Spleen (tissue), 11 donors: ENCODE measurements around the gene PTTG1IP. TPM values are rescaled to one million over a fixed set of nuclear protein-coding genes. Genes with fewer than 3 reads are reported as not detected.
A peak's percentile ranks its signal among the peaks of the same experiment; 100 is the strongest.

ENCODE experiments used
- DNase-seq: peaks from one replicate; pipeline ENCODE4 v3.0.0-alpha.2; 2020
- H3K27ac ChIP-seq, 8 donors: fragments of 200-600 bp; sonication (generic) in 7 of 8; 1 replicate in 4 of 8; 2 replicates in 4 of 8; pipeline versions ENCODE4 v1.5.0 to v1.8.0; 2016 to 2021; ENCODE audit warnings: inconsistent platforms in 4 of 8, mild to moderate bottlenecking in 4 of 8, moderate library complexity in 1 of 8
- H3K27me3 ChIP-seq, 7 donors: fragments of 200-600 bp; sonication (generic) in 6 of 7; replicated peaks in 1 of 7; 1 replicate in 4 of 7; 2 replicates in 3 of 7; pipeline versions ENCODE4 v1.5.0 to v1.8.0; 2016 to 2021; ENCODE audit warnings: inconsistent platforms in 3 of 7, mild to moderate bottlenecking in 1 of 7
- H3K36me3 ChIP-seq, 6 donors: fragments of 200-600 bp; sonication (generic) in 5 of 6; 1 replicate in 4 of 6; 2 replicates in 2 of 6; pipeline versions ENCODE4 v1.5.0 to v1.8.0; 2016 to 2021; ENCODE audit warnings: inconsistent platforms in 2 of 6
- H3K4me1 ChIP-seq, 6 donors: fragments of 200-600 bp; sonication (generic) in 5 of 6; 1 replicate in 3 of 6; 2 replicates in 3 of 6; pipeline versions ENCODE4 v1.5.0 to v1.8.0; 2016 to 2021; ENCODE audit warnings: inconsistent platforms in 3 of 6
- H3K4me3 ChIP-seq, 8 donors: fragments of 200-600 bp; sonication (generic) in 7 of 8; 1 replicate in 4 of 8; 2 replicates in 4 of 8; pipeline versions ENCODE4 v1.5.0 to v1.8.0; 2016 to 2021; ENCODE audit warnings: inconsistent platforms in 4 of 8, mild to moderate bottlenecking in 4 of 8, moderate library complexity in 2 of 8
- H3K9me3 ChIP-seq, 8 donors: fragments of 200-600 bp; sonication (generic) in 7 of 8; 1 replicate in 4 of 8; 2 replicates in 4 of 8; pipeline versions ENCODE4 v1.5.0 to v1.8.0; 2016 to 2021; ENCODE audit warnings: inconsistent platforms in 4 of 8
- CTCF ChIP-seq, 11 experiments: fragments of 200-600 bp in 7 of 11; fragments of 450-650 bp in 4 of 11; sonication (generic) in 4 of 11; IDR thresholded peaks in 8 of 11; conservative IDR thresholded peaks in 3 of 11; 1 replicate in 7 of 11; 2 replicates in 4 of 11; pipeline versions ENCODE4 v1.4.0 to v1.8.0; 2016 to 2021; ENCODE audit warnings: antibody characterized with exemption in 11 of 11, inconsistent platforms in 4 of 11, mild to moderate bottlenecking in 1 of 11
- POLR2A ChIP-seq, 3 donors: fragments of 450-650 bp; IDR thresholded peaks; one replicate each; pipeline ENCODE4 v1.5.1; 2017; ENCODE audit warnings: antibody characterized with exemption in 3 of 3, mild to moderate bottlenecking in 1 of 3
- POLR2AphosphoS5 ChIP-seq, 3 donors: sonication (generic); formaldehyde crosslinking; IDR thresholded peaks; one replicate each; pipeline ENCODE4 v1.5.1; 2017; ENCODE audit warnings: antibody characterized with exemption in 3 of 3
- WGBS, 5 donors: extraction: QIAGEN DNeasy Blood & Tissue Kit in 3 of 5; methylation state at CpG; one replicate each; pipeline versions ENCODE4 v1.1.5 to v1.1.7; 2013 to 2018; 5-methylcytosine and 5-hydroxymethylcytosine counted together
- intact Hi-C: fragments of 100-400 bp; cut with DNase I; formaldehyde crosslinking; loops from one replicate; pipeline ENCODE4 v1.15.0; 2023; ENCODE audit warnings: low total_unique reads
- polyA plus RNA-seq, 3 donors: library from polyadenylated mRNA; stranded (reverse); fragments of 200-250 nt; gene quantifications; one replicate each; pipeline ENCODE4 v1.2.1, GENCODE V29; 2013
- total RNA-seq, 7 donors: library from RNA; depleted of rRNA in 3 of 7; stranded (reverse); fragments of >200 nt in 3 of 7; fragmentation: NEBNext Ultra II Directional in 4 of 7; extraction: Animal tissue kit (Norgen Biotek cat#: 25700) in 4 of 7; gene quantifications; one replicate each; pipeline versions ENCODE4 v1.1.0 to v1.2.1, GENCODE V29; 2016 to 2021
- donor health status: healthy with polysubstance abuse.
- donor health status: DM: no; HTN: no; CAD: no; lungs with moderate emphysema.
- donor health status: DM: no; HTN: no; CAD: no.
- donor health status: Bipolar disorder and iron deficiency.
- donor health status: healthy.
- donor health status: DM: no; HTN: no; CAD: no.
- donor health status: DM: yes; HTN: yes; CAD: no.

Gene PTTG1IP
- total and polyA plus RNA-seq, 10 donors, result 57.6 to 189 (median 135) TPM

DNA sequence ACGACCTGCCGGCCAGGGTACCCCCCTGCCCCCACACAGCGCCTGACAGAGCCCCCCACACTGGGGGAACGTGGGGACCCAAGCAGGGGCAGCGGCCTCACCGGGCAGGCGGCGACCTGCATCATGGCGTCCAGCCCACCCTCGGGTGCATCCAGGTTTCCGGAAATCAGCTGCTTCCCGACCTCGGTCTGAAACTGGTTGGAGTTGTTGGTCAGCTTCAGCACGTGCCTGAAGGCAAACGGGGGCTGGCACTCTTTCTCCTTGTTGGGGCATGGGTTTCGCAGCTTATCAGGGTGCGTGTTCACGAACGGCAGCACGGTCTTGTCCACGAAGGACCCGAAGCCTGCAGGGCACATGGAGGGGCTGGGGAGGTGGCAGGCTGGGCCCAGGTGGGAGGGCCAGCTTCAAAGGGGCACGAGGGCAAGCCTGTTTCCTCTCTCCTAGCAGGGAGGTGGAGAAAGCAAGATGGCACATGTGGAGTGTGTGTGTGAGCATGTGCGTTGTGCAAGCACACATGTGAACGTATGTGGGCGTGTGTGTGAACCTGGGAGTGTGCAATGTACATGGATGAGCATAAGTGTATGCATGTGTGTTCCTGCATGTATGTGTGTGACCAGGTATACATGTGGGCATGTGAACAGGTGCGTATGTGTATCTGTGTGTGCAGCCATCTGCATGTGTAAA is 28.0 kb upstream of the PTTG1IP start:
- 78 to 92% (median 89%) methylated on average over 27 of the region's 27 CpGs for whole genome bisulfite sequencing, 5 donors

DNA sequence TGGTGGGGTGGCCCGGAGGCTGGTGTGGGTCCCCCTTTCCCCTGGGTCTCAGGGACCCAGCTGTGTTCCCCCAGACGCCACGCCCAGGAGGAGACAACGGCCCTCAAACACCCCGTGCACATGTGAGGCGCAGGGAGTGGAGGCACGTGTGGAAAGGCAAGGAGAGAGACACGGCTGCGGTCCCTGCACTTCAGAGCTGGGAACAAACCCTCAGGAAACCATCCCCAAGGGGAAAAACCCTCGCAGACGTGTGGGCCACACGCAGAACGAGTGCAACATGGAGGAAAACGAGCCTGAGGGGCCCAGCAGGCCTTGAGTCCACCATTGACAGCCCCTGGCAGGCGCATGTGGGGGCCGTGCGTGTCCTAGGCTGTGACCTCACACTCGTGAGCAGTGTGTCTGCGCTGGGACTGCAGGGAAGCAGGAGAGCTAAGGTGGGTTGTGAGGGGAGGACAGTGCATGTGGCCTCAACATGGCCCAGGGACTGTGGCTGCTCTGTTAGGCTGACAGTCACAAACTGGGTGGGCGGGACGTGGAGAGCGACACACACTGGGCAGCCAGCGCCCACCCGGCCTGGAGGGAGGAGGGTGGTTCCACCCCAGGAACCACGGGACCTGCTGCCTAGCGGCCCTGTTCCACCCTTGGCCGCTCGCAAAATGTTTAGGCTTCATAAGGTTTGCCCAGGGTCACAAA is 27.2 kb upstream of the PTTG1IP start:
- no peak overlapping the region for H3K4me3 ChIP-seq
- H3K27me3 ChIP-seq, result no peaks in the 10 kb centered on the region
- no peaks in the 10 kb centered on the region for H3K9me3 ChIP-seq
- intact Hi-C loops, result no loop called here
- peaks cover 0 to 100% (median 84%) of the 10 kb centered on the region in 6 donors for H3K36me3 ChIP-seq
- peaks cover 3 to 82% (median 40%) of the 10 kb centered on the region in 6 donors for H3K4me1 ChIP-seq
- H3K27ac ChIP-seq, result peak overlapping the region in 2 of 8 donors; percentile 1 to 42
- peak; percentile 59 for DNase-seq
- TF ChIP-seq POLR2AphosphoS5 (IDR thresholded peaks at IDR 0.05) (peak in 1 of 3 donors; percentile 9), POLR2A (IDR thresholded peaks at IDR 0.05) (no peak), CTCF (IDR thresholded peaks at IDR 0.05 in 8 of 11, conservative IDR thresholded peaks at IDR 0.05 in 3 of 11) (no peak)
- WGBS, 5 donors, result 87 to 90% (median 88%) methylated on average over 27 to 28 of the region's 28 CpGs

More for the DNA sequence above, 28.0 kb upstream of the PTTG1IP start:
- Histone ChIP-seq H3K27ac (peak overlapping the region in 2 of 8 donors; percentile 1 to 42), H3K4me3 (no peak overlapping the region), H3K36me3 (peaks cover 0 to 100% (median 86%) of the 10 kb centered on the region in 6 donors), H3K9me3 (no peaks in the 10 kb centered on the region), H3K27me3 (no peaks in the 10 kb centered on the region), H3K4me1 (peaks cover 4 to 83% (median 43%) of the 10 kb centered on the region in 6 donors)
- DNase-seq, result peak; percentile 73
- TF ChIP-seq POLR2AphosphoS5 (IDR thresholded peaks at IDR 0.05) (peak in 2 of 3 donors; percentile 5 to 54), POLR2A (IDR thresholded peaks at IDR 0.05) (no peak)
- intact Hi-C loops, result no loop called here

GRCh38 chr21:44899768-44900558 is 26.5 kb upstream of the PTTG1IP start:
- Histone ChIP-seq H3K9me3 (no peaks in the 10 kb centered on the region), H3K4me1 (peaks cover 0 to 79% (median 33%) of the 10 kb centered on the region in 6 donors), H3K27me3 (no peaks in the 10 kb centered on the region), H3K36me3 (peaks cover 0 to 100% (median 81%) of the 10 kb centered on the region in 6 donors), H3K4me3 (no peak overlapping the region), H3K27ac (no peak overlapping the region)
- WGBS, 5 donors, result 87 to 95% (median 90%) methylated on average over 29 to 37 of the region's 37 CpGs
- intact Hi-C loops, result no loop called here
- DNase-seq, result no peak
- TF ChIP-seq POLR2AphosphoS5 (IDR thresholded peaks at IDR 0.05) (peak in 2 of 3 donors; percentile 20 to 48), POLR2A (IDR thresholded peaks at IDR 0.05) (no peak), CTCF (IDR thresholded peaks at IDR 0.05 in 8 of 11, conservative IDR thresholded peaks at IDR 0.05 in 3 of 11) (no peak)

GRCh38 chr21:44898851-44899767 is 25.6 kb upstream of the PTTG1IP start:
- peak; percentile 78 for DNase-seq
- WGBS, 5 donors, result 89 to 91% (median 90%) methylated on average over 24 to 49 of the region's 49 CpGs
- peak in 1 of 3 donors; percentile 60 for TF ChIP-seq POLR2AphosphoS5 (IDR thresholded peaks at IDR 0.05)
- no peak for TF ChIP-seq CTCF (IDR thresholded peaks at IDR 0.05 in 8 of 11, conservative IDR thresholded peaks at IDR 0.05 in 3 of 11)
- TF ChIP-seq POLR2A (IDR thresholded peaks at IDR 0.05), result no peak
- Histone ChIP-seq H3K36me3 (peaks cover 0 to 100% (median 88%) of the 10 kb centered on the region in 6 donors), H3K9me3 (no peaks in the 10 kb centered on the region), H3K27ac (peak overlapping the region in 2 of 8 donors; percentile 7 to 75), H3K27me3 (no peaks in the 10 kb centered on the region), H3K4me1 (peaks cover 0 to 79% (median 31%) of the 10 kb centered on the region in 6 donors), H3K4me3 (no peak overlapping the region)
- intact Hi-C loops, result no loop called here
